ENCODE measurements around the gene NEGR1. TPM values are rescaled to one million over a fixed set of nuclear protein-coding genes. Genes with fewer than 3 reads are reported as not detected.
A peak's percentile ranks its signal among the peaks of the same experiment; 100 is the strongest.

NEGR1 gene
- total RNA-seq, 1 experiment from 2014 or later, result 3.0 TPM

GRCh38 chr1:72023063-72023930, 259.0 kb downstream of the NEGR1 start:
- DNase-seq (ENCODE audit: low spot score), result no peak

GRCh38 chr1:72018562-72018961, 263.8 kb downstream of the NEGR1 start:
- no peak for DNase-seq (ENCODE audit: low spot score)

DNA sequence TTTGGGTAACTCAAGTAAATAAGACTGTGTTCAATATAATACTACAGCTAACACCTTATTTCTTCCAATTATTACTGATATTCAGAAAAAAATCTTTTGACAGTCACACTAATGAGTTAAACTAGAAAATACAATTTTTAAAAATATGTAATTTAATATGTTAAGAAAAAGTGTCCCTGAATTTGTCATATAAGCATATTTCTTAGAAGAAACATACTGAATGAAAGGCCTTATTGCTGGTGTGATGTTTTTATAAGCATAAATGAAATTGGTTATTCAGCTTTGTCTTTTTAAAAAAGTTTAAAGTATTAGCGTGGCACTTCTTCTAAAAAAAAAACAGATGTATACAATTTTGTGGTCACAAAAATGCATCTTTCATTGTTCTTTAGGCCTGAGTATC, 267.3 kb downstream of the NEGR1 start:
- DNase-seq (ENCODE audit: low spot score), result no peak

GRCh38 chr1:72013161-72013560, 269.2 kb downstream of the NEGR1 start:
- no peak for DNase-seq (ENCODE audit: low spot score)

- no peak for DNase-seq (ENCODE audit: low spot score)
These were observed 270.6 kb downstream of the NEGR1 start for GRCh38 chr1:72011721-72012120.

GRCh38 chr1:72010094-72010431, 272.3 kb downstream of the NEGR1 start:
- DNase-seq (ENCODE audit: low spot score), result no peak

DNA sequence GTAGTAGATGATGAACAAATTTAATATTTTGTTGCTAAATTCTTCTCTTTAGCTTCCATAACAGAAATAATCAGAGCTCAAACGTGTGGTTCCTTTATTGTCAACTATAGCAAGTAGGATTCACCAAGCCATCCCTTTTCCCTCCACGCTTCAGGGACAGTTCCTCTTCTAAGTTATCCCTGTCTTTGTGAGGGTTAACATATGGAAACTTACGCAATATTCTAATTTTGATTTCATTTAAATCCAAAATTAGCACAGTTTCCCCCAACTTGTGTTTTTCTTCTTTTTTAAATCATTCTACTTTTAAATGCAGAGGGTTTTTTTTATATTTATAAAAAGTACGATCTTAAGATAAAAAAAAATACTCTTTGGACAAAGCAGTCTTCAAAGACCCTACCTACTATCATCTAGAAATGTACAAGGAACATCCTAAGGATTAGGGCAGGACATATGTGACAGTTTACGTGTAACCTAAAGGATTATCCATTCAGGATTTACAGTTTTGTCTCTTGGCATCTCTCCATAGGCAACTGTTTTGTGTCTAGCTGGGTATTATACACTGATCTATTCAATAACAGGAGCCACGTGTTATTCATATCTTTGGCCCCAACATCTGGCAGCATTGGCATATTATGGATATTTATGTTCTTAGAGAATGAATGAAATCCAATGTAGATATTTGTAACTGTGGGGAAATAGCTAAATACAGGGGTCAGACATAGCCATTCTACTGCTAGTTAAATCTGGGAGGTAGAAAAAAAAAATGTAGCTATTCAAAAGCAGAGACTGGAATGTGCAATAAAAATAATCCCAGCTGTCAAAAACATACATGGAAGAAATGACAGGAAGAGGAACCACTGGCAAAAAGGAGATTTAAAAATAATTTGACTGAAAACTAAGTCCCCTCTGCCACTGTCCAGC, 272.9 kb downstream of the NEGR1 start:
- no peak for DNase-seq (ENCODE audit: low spot score)

DNA sequence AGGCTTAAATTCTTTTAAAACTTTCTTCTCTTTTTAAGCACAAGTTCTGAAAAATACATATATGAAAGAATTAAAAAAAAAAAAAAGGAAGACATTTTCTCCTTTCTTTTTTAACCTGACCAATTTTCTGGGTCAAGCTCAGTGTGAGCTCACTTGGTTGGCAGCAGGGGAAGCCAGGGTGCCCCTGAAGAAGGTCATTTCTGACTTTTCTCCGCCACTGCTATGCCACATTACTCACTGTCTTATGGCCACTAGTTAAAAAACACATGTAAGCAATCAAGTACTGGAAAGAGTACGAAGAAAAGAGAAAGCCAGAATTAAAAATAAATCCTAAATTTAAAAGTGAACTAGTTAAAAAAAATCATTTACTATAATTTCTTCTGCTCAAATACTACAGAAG, 275.0 kb downstream of the NEGR1 start:
- DNase-seq (ENCODE audit: low spot score), result no peak

GRCh38 chr1:72006092-72006491, 276.2 kb downstream of the NEGR1 start:
- DNase-seq (ENCODE audit: low spot score), result no peak

DNA sequence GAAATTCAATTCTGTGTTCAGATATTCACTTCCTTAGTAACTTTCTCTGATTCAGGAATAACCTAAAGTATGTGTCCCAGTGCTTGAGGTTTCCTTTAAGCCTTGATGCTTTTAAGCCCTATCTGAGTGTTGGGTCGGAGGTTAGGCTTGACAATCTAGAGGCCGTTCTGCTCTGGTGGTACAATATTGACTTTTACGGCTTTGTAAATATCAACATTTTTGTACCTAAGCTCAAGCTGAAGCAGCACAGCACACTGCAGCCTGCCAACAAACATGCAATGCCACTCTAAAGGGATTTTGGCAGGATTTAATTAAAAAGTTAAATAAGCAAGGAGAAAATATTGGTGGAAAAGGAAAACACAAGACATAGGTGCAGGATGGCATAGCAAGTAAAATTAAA, 279.2 kb downstream of the NEGR1 start:
- no peak for DNase-seq (ENCODE audit: low spot score)

- no peak for DNase-seq (ENCODE audit: low spot score)
These were observed 281.5 kb downstream of the NEGR1 start for GRCh38 chr1:72000809-72001208.

DNA sequence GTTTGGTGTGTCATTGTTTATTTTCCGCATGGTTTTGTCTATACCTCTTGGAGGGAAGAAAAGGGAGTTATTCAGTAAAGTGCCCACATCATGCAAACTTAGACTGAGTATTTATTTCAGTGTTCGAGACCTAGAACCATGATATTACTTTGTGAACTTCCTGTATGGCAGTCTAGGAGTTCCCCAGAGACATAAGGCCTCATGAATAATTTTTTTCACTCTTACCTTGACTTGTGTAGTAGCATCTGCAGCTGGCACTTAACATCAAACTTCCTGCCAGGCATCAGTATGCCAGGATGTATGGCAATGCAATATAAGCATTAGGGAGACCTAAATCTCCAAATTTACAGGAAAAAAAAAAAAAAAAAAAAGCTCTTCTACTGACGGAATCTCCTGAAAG, 287.7 kb downstream of the NEGR1 start:
- DNase-seq (ENCODE audit: low spot score), result no peak

GRCh38 chr1:71987181-71987580, 295.2 kb downstream of the NEGR1 start:
- DNase-seq (ENCODE audit: low spot score), result no peak

GRCh38 chr1:71986160-71986559, 296.2 kb downstream of the NEGR1 start:
- no peak for DNase-seq (ENCODE audit: low spot score)

DNA sequence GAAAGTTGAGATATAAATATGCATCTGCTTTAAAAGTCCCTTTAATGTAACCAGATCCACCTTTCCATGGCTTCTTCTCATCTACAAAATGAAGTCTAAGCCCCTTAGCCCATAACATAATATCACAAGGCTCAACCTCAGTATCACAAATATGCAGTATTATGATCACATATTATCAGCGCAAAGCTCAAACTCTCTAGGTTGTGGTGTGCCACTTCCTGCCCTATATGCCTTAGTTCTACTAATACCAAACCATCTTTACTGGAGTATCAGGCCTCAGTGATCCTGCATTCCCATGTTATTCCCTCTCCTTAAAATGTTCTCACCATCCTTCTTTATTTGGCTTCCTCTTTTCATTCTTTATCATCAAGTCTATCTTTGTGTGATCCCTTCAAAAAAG, 301.8 kb downstream of the NEGR1 start:
- no peak for DNase-seq (ENCODE audit: low spot score)

- DNase-seq (ENCODE audit: low spot score), result no peak
These were observed 302.5 kb downstream of the NEGR1 start for GRCh38 chr1:71979882-71980281.

DNA sequence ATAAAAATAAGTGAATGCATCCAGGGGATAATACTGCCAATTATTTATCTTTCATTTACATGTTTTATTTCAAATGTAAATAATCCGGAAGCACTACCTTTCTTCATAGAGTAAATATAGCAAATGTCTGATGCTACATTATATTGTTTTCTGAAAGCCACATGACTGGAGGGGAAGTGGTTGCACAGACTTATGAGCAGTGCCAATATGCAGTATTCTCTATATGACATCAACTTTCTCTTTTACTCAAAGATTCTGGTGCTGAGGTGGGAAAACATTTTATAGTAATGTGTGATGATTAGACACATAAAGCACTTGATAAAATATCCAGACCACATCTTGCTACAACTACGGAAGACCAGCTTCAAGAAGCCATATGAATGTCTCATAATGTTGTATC, 314.7 kb downstream of the NEGR1 start:
- DNase-seq (ENCODE audit: low spot score), result no peak

DNA sequence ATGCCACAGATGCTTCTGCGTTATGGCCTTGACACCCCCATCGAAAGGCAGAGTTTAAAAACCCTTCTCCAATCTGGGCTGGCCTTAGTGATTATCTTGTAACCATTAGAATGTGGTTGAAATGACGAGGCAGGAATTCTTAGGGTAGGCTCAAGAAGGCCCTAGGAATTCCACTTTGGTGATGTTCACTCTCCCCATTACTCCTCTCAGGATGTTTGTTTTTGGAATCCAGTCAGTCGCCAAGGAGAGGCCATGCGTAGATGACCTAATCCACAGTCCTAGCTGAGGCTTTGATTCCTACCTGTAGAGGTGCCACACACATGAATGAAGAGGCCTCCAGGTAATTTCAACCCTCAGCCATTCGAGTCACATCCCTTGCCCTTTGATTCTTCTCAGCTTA, 318.2 kb downstream of the NEGR1 start:
- peak; percentile 8 for DNase-seq (ENCODE audit: low spot score)

DNA sequence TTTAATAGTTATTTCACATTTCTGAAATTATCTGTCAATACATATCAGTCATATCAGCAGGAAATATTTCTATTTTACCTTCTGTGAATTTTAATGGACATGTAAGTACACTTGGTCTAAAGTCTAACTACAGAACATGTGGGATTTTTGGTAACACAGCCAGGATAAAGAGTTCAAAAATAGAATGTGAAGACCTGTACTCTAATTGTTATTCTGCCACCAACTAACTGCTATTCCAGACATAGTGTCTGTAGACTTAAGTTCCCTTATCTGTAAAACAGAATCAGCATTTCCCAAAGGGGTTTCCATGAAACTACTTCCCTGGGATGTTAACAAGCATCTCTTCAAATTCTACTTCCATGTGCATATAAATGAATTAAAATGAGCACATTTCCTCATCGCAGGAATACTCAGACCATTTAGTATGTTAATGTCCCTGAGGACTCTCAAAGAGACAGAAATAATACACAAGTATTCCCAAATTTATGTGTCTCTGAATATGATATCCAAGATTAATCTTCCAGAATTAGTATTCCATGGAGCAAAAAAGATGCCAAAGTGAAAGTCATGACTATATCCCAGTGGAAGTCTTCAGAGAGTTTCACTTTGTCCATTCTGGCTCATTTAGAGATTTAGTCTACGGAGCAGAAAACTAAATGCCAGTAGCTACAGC, 325.6 kb downstream of the NEGR1 start:
- DNase-seq (ENCODE audit: low spot score), result no peak

- DNase-seq (ENCODE audit: low spot score), result no peak
These were observed 331.8 kb downstream of the NEGR1 start for GRCh38 chr1:71950579-71950978.

GRCh38 chr1:71949681-71950080, 332.7 kb downstream of the NEGR1 start:
- DNase-seq (ENCODE audit: low spot score), result no peak

DNA sequence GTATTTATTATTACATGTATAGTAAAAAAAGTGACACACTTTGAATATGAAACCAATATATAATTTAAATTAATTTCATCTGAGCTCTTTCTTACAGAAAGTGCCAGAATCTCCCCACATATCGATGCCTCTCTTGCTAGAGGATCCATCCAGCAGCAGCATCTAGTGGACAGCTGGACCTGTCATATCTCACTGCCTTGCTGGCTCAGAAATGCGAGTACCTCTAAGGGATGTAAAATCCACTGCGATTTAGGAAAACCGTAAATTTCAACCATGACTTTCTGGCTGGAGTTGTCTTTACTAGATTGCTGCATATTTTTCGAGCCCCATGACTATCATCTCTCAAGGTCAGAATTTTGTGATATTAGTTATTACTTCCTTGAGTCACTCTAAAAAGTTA, 333.8 kb downstream of the NEGR1 start:
- DNase-seq (ENCODE audit: low spot score), result no peak
